Measurements from ENCODE around the gene C1orf50.
"Not testable (repeated sequence)": the region's sequence is repeated elsewhere in the genome, so short reads cannot be mapped to it uniquely, and the experiment has no call there.

Gene C1orf50

GRCh38 chr1:42807056-42807668, 40.1 kb downstream of the C1orf50 start:
- peak; percentile 35 for DNase-seq

DNA sequence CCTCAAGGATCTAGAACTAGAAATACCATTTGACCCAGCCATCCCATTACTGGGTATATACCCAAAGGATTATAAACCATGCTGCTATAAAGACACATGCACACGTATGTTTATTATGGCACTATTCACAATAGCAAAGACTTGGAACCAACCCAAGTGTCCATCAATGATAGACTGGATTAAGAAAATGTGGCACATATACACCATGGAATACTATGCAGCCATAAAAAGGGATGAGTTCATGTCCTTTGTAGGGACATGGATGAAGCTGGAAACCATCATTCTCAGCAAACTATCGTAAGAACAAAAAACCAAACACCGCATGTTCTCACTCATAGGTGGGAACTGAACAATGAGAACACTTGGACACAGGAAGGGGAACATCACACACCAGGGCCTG, 47.8 kb downstream of the C1orf50 start:
- not testable (repeated sequence) for DNase-seq

- DNase-seq: no peak
These were observed 49.0 kb downstream of the C1orf50 start for GRCh38 chr1:42815941-42816584.

GRCh38 chr1:42816585-42817439, 49.8 kb downstream of the C1orf50 start, which contains the start of the genes ERMAP and SVBP:
TSS of gene ERMAP (plus strand) at chr1:42817122. CDS start at chr1:42830449, 13,327 bp downstream.
TSS of gene SVBP (minus strand) at chr1:42817397. CDS start at chr1:42816544, 853 bp downstream.
- peak; percentile 60 for DNase-seq

DNA sequence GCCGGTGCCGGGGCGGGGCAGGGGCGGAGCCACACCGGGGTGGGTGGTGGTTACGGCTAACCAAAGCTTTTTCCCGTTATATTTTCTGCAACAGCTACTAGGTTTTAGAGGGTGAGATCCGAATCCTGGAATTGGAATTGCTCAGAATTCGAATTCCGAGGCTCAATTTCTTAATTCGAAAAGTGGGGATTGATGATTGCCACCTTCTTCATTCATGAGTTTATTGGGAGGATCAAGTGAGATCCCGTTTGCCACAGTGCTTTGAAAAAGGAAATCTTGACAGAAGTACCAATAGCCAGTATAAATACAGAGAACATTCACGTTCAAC, 50.4 kb downstream of the C1orf50 start:
- DNase-seq: no peak

- DNase-seq: no peak
These were observed 50.9 kb downstream of the C1orf50 start for GRCh38 chr1:42817976-42818375.

DNA sequence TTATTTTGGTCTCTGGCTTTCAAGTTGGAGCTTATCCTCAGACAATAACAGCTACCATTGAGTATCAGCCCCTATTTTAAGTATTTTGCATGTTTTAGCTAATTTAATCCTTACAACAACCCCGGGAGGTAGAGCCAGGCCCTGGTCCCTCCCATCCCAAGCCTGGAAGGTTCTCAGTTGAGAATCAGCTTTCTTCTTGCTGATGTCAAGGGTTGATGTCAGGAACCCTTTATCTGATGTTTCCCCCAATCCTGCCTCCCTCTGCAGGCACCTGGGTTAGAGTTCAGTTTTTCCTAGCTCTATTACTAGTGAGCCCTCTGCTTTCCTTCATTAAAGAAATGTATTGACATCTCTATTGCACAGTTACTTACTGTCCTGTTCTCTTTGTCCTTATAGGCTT, 53.8 kb downstream of the C1orf50 start:
- no peak for DNase-seq

- no peak for DNase-seq
These were observed 54.6 kb downstream of the C1orf50 start for GRCh38 chr1:42821690-42822089.

GRCh38 chr1:42822800-42823392, 55.8 kb downstream of the C1orf50 start:
- peak; percentile 49 for DNase-seq

DNA sequence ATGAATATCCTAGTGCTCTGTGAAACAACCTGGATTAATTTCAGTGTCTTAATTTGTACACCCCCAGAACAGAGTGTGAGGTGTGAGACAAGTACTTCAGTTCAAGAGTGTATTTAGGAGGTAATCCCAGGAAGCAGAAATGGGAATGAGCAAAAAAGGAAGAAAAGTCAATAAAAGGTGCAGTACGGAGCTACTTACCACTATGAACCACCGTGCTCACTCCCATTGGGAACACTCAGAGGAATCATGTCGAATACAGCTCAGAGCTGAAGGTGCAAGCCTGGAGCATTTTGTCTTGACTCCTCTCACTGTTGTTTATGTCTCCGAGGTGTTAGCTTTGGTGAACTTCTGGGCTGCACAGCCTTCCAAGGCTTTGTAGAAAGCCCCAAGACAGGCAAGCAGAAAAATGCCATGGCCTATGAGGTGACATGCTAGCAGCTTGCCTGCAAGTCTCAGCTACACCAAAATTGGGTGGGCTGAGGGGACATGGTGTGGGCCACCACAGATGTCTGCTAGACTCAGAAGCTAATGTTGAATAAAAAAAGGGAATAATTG, 57.5 kb downstream of the C1orf50 start:
- no peak for DNase-seq

DNA sequence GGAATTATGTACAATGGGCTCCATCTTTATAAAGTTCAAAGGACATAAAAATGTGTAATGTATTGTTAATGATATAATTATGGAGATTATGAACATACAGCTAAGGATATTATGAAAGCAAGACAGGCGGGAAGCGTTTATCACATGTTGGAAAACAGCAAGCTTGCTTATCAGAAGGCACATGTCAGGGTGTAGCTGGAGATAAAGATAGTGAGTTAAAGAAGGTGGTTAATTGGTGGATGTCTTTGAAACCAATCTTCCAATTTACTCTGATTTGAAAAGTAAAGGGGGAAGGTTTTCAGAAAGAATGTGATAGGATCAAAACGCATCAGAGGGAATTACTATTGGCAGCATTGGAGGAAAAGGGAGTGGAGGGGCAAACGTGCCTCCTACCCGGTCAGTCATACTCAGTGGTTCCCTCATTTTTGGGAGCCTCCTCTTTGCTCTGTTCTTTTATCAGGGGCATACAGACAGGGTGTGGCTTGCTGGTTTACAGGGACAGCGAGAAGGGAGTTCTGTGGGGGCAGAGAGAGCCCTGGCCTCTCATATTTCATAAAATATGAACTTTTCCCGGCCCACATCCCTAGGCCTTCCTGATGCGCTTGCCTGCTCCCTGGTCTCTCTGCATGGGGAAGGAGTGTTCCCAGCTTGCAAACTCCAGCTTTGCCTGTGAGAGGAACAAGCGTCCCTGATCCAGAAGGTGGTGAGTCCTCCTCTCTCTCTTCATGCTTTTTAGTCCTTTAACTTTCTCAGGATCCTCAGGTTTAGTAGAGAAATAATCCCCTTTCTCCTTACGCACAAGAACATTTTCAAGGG, 58.2 kb downstream of the C1orf50 start:
- no peak for DNase-seq

Measured in DMS 273 treated with DMSO at 0.1 percent for 48 hours (cell line).